CD14-positive monocyte (primary cell): Measurements from ENCODE around the gene TAC1. TPM values are rescaled to one million over a fixed set of nuclear protein-coding genes. Genes with fewer than 3 reads are reported as not detected.

Source experiments
- DNase-seq, 3 donors: peaks; one replicate each; pipeline ENCODE4 v3.0.0-alpha.2; 2011 to 2022
- H2AFZ ChIP-seq: 2 replicates; pipeline ENCODE4 v1.6.0; 2012; ENCODE audit warnings: mild to moderate bottlenecking, low read depth, low read length, inconsistent platforms; ENCODE audit not compliant: insufficient read depth, poor library complexity, severe bottlenecking
- H3K27ac ChIP-seq, 2 donors: 1 replicate in 1 of 2; 2 replicates in 1 of 2; pipeline ENCODE4 v1.5.1; 2012 to 2013; ENCODE audit warnings: low read length in 2 of 2, control low read depth in 1 of 2, inconsistent platforms in 1 of 2, low read depth in 1 of 2, mild to moderate bottlenecking in 1 of 2
- H3K27me3 ChIP-seq, 2 donors: one replicate each; pipeline versions ENCODE4 v1.6.0 to v1.6.1; 2011 to 2013; ENCODE audit warnings: low read length in 2 of 2; ENCODE audit not compliant: control insufficient read depth in 2 of 2, insufficient read depth in 2 of 2
- H3K36me3 ChIP-seq, 2 donors: replicated peaks in 1 of 2; 1 replicate in 1 of 2; 2 replicates in 1 of 2; pipeline versions ENCODE4 v1.5.1 to v1.6.1; 2012 to 2013; ENCODE audit warnings: low read length in 2 of 2, control low read depth in 1 of 2, inconsistent platforms in 1 of 2, mild to moderate bottlenecking in 1 of 2; ENCODE audit not compliant: insufficient read depth in 2 of 2, control insufficient read depth in 1 of 2
- H3K4me1 ChIP-seq, 2 donors: 1 replicate in 1 of 2; 2 replicates in 1 of 2; pipeline versions ENCODE4 v1.5.1 to v1.6.1; 2012 to 2013; ENCODE audit warnings: low read length in 2 of 2, control low read depth in 1 of 2, inconsistent platforms in 1 of 2, mild to moderate bottlenecking in 1 of 2, moderate library complexity in 1 of 2; ENCODE audit not compliant: insufficient read depth in 2 of 2, control insufficient read depth in 1 of 2
- H3K4me2 ChIP-seq: replicated peaks from 2 replicates; pipeline ENCODE3; 2012; ENCODE audit warnings: low read length, moderate library complexity, mild to moderate bottlenecking; ENCODE audit not compliant: poor library complexity, severe bottlenecking; ENCODE audit errors: extremely low read depth
- H3K4me3 ChIP-seq, 3 experiments: fragments of 200-600 bp in 1 of 3; sonication (generic) in 1 of 3; replicated peaks in 1 of 3; 1 replicate in 2 of 3; 2 replicates in 1 of 3; pipeline ENCODE4 v1.5.1; 2011 to 2013; ENCODE audit warnings: low read length in 3 of 3, mild to moderate bottlenecking in 3 of 3, control low read depth in 2 of 3, low read depth in 2 of 3, inconsistent platforms in 1 of 3, moderate library complexity in 1 of 3
- H3K79me2 ChIP-seq: 2 replicates; pipeline ENCODE4 v1.6.0; 2012; ENCODE audit warnings: mild to moderate bottlenecking, control low read depth, inconsistent platforms, low read length, moderate library complexity; ENCODE audit not compliant: insufficient read depth
- H3K9ac ChIP-seq: 2 replicates; pipeline ENCODE4 v1.6.0; 2017; ENCODE audit warnings: low read length, mild to moderate bottlenecking; ENCODE audit not compliant: insufficient read depth, poor library complexity, severe bottlenecking
- H3K9me3 ChIP-seq, 2 donors: replicated peaks in 1 of 2; 1 replicate in 1 of 2; 2 replicates in 1 of 2; pipeline versions ENCODE4 v1.5.1 to v1.6.1; 2012 to 2013; ENCODE audit warnings: low read length in 2 of 2, control low read depth in 1 of 2; ENCODE audit not compliant: control insufficient read depth in 1 of 2, insufficient read depth in 1 of 2
- H4K20me1 ChIP-seq: 2 replicates; pipeline ENCODE4 v1.6.0; 2012; ENCODE audit warnings: mild to moderate bottlenecking, low read length, control low read depth, moderate library complexity; ENCODE audit not compliant: insufficient read depth
- H3K27ac Mint-ChIP-seq, 7 donors: one replicate each; pipeline ENCODE4 v1.8.0; 2020; ENCODE audit warnings: mild to moderate bottlenecking in 7 of 7, mixed read lengths in 7 of 7, moderate library complexity in 6 of 7, inconsistent platforms in 2 of 7
- H3K27me3 Mint-ChIP-seq, 3 donors: one replicate each; pipeline ENCODE4 v1.8.0; 2021 to 2022; ENCODE audit warnings: low read depth in 3 of 3, mild to moderate bottlenecking in 3 of 3, mixed read lengths in 3 of 3, moderate library complexity in 3 of 3, inconsistent platforms in 1 of 3
- H3K36me3 Mint-ChIP-seq, 2 donors: one replicate each; pipeline ENCODE4 v1.8.0; 2020; ENCODE audit warnings: mixed read lengths in 2 of 2, inconsistent platforms in 1 of 2, mild to moderate bottlenecking in 1 of 2
- H3K4me1 Mint-ChIP-seq: one replicate; pipeline ENCODE4 v1.8.0; 2020; ENCODE audit warnings: mild to moderate bottlenecking, mixed read lengths
- H3K4me3 Mint-ChIP-seq, 2 donors: one replicate each; pipeline ENCODE4 v1.8.0; 2020; ENCODE audit warnings: mild to moderate bottlenecking in 2 of 2, mixed read lengths in 2 of 2, moderate library complexity in 1 of 2
- H3K9me3 Mint-ChIP-seq, 7 donors: one replicate each; pipeline ENCODE4 v1.8.0; 2020 to 2022; ENCODE audit warnings: mixed read lengths in 7 of 7, mild to moderate bottlenecking in 6 of 7, moderate library complexity in 6 of 7, inconsistent platforms in 2 of 7
- WGBS: methylation state at CpG from one replicate; pipeline ENCODE4 v1.1.5; 2013; ENCODE audit warnings: missing lambda C conversion rate; ENCODE audit not compliant: insufficient coverage; 5-methylcytosine and 5-hydroxymethylcytosine counted together
- intact Hi-C, 2 donors: fragments of 100-400 bp; cut with micrococcal nuclease; formaldehyde crosslinking; loops; one replicate each; pipeline versions ENCODE4 v1.15.0 to v1.15.1; 2023
- polyA plus RNA-seq, 3 donors: library from polyadenylated mRNA; depleted of rRNA in 1 of 3; unstranded in 2 of 3; stranded (reverse) in 1 of 3; fragments of 300-500 nt in 2 of 3; fragments of >200 nt in 1 of 3; fragmentation: Illumina TruSeq in 2 of 3; gene quantifications; 1 replicate in 2 of 3; 2 replicates in 1 of 3; pipeline ENCODE4 v1.2.3, GENCODE V29; 2012 to 2021
- TF ChIP-seq, protein P1 (sequence below): fragments of 200-600 bp; IDR thresholded peaks from one replicate; pipeline ENCODE4 v1.8.0; 2022; ENCODE audit warnings: antibody characterized with exemption, mild to moderate bottlenecking

The TAC1 gene
- polyA plus RNA-seq, 3 donors, result not detected

DNA sequence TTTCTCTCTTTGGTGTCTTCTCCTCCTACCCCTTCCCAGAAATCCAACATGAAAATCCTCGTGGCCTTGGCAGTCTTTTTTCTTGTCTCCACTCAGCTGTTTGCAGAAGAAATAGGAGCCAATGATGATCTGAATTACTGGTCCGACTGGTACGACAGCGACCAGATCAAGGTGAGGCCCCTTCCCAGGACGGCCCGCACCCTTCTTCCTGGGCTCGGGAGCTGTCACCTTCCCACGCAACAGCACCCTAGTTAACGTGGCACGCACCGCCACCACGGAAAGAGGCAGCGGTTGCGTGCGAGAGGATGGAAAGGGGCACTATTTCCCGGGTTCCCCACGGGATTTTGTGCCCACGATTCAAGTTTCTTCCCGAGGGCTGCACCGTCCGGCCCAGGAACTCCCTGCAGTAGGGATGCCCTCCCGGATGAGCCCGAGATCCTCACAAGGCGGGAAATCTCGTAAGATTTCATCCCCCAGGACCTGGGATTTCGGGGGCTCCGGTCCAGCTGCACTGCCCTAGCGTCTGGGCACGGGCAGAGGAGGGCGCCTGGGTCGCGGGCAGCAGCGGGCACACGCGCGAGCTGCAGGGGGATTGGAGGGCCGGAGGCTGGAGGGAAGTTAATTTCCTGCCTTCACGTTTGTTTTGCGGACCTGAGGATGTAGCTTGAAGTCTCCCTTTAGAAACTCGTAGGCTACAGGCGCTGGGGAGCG, 834 bp downstream of the TAC1 start:
- Mint-ChIP-seq H3K4me3 (peak overlapping the region in 1 of 2 donors; percentile 74), H3K4me1 (no peaks in the 10 kb centered on the region)
- intact Hi-C loops, result no loop called here

DNA sequence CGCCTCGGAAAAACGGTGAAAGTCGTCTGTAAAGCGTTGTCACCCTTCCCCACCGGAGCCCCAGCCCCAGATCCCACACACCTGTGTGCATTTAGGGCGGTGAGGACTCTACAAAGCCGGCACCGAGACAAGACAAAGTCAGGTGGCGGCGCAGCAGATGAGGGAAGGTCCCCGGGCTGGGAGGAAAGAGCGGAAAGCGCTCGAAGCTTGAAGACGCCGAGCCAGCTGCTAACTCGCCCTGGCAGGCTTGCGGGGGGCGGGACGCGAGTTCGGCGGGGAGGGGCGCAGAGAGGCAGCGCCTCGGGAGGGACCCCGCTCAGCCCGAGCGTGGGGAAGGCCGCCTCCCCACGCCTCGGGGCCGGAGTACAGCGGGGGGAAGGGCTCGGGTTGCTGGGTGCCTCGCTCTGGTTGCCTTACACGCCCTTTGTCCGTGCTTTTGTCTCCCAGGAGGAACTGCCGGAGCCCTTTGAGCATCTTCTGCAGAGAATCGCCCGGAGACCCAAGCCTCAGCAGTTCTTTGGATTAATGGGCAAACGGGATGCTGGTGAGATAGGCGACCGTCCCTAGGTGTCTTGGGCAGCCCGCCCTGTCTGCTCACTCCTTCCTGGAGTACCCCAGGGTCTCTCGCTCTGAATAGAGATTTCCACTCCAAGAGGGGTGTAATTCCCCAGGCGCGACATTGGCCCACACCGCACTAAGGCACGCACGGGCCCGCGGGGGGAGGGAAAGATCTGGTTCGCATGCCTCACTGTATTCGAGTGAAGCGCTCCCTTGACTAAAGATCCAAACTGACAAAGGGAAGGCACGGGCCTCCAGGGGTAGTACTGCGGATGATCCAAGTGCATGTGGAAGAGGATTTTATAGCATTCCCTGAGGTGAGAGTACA, 1.6 kb downstream of the TAC1 start:
- Histone ChIP-seq H3K79me2 (no peaks in the 10 kb centered on the region), H4K20me1 (no peaks in the 10 kb centered on the region), H3K4me3 (no peak overlapping the region), H3K36me3 (no peaks in the 10 kb centered on the region), H3K9ac (no peak overlapping the region), H3K4me1 (no peaks in the 10 kb centered on the region), H3K27ac (no peak overlapping the region), H3K9me3 (peaks cover 0 to 27% of the 10 kb centered on the region in 2 donors), H2AFZ (no peak overlapping the region), H3K27me3 (peaks cover 43 to 59% of the 10 kb centered on the region in 2 donors), H3K4me2 (no peak overlapping the region)
- Mint-ChIP-seq H3K4me1 (no peaks in the 10 kb centered on the region), H3K9me3 (peaks cover 3 to 19% (median 13%) of the 10 kb centered on the region in 7 donors), H3K27ac (no peak overlapping the region), H3K27me3 (peaks cover 47 to 55% (median 50%) of the 10 kb centered on the region in 3 donors), H3K36me3 (peaks cover 0 to 3% of the 10 kb centered on the region in 2 donors), H3K4me3 (peak overlapping the region in 1 of 2 donors; percentile 74)
- WGBS, result 3% methylated on average over 52 of the region's 59 CpGs
- intact Hi-C loops, result no loop called here
- no peak for DNase-seq
- TF ChIP-seq, protein P1, sequence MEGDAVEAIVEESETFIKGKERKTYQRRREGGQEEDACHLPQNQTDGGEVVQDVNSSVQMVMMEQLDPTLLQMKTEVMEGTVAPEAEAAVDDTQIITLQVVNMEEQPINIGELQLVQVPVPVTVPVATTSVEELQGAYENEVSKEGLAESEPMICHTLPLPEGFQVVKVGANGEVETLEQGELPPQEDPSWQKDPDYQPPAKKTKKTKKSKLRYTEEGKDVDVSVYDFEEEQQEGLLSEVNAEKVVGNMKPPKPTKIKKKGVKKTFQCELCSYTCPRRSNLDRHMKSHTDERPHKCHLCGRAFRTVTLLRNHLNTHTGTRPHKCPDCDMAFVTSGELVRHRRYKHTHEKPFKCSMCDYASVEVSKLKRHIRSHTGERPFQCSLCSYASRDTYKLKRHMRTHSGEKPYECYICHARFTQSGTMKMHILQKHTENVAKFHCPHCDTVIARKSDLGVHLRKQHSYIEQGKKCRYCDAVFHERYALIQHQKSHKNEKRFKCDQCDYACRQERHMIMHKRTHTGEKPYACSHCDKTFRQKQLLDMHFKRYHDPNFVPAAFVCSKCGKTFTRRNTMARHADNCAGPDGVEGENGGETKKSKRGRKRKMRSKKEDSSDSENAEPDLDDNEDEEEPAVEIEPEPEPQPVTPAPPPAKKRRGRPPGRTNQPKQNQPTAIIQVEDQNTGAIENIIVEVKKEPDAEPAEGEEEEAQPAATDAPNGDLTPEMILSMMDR, result no peak

More for the DNA sequence above, 834 bp downstream of the TAC1 start:
- TF ChIP-seq, protein P1, result no peak
- no peak overlapping the region for H3K4me2 ChIP-seq
- no peaks in the 10 kb centered on the region for H3K79me2 ChIP-seq
- DNase-seq, result no peak
- peaks cover 45 to 55% (median 50%) of the 10 kb centered on the region in 3 donors for H3K27me3 Mint-ChIP-seq
- H4K20me1 ChIP-seq, result no peaks in the 10 kb centered on the region
- peaks cover 43 to 59% of the 10 kb centered on the region in 2 donors for H3K27me3 ChIP-seq
- H3K27ac ChIP-seq, result no peak overlapping the region
- H3K9me3 ChIP-seq, result peaks cover 0 to 27% of the 10 kb centered on the region in 2 donors
- peak overlapping the region in 1 of 7 donors; percentile 42 for H3K27ac Mint-ChIP-seq
- no peak overlapping the region for H3K4me3 ChIP-seq
- no peak overlapping the region for H3K9ac ChIP-seq
- H3K36me3 Mint-ChIP-seq, result peaks cover 0 to 3% of the 10 kb centered on the region in 2 donors
- H3K9me3 Mint-ChIP-seq, result peaks cover 3 to 19% (median 13%) of the 10 kb centered on the region in 7 donors
- no peaks in the 10 kb centered on the region for H3K4me1 ChIP-seq
- no peaks in the 10 kb centered on the region for H3K36me3 ChIP-seq
- WGBS, result 5% methylated on average over 41 of the region's 42 CpGs
- H2AFZ ChIP-seq, result no peak overlapping the region
